ENCODE measurements around the gene CCBE1. TPM values are rescaled to one million over a fixed set of nuclear protein-coding genes. Genes with fewer than 3 reads are reported as not detected.

The CCBE1 gene
- total RNA-seq, 1 donor from 2014 or later = 1.8 TPM

DNA sequence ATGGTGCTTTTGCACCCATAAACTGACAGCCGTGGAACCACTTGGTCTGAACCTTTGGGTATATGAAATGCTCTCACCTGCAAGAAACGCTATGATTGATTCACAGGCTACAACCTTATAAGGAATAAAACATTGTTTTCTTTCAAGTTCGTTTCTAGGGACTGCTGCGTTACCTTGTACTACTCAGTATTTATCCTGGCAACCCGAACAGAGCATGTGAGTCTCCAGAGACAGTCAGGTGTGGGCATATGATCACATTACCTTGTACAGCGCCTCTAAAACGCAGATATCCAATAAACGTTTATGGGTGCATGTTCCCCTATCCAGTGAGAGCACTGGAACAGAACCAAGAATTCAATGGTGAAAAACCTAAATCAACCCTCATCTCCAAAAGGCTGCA lies 1.7 kb downstream of the CCBE1 start:
- H3K4me3 ChIP-seq (ENCODE audit: low read depth, low read length) = no peak overlapping the region
- DNase-seq (ENCODE audit: low read depth) = no peak

DNA sequence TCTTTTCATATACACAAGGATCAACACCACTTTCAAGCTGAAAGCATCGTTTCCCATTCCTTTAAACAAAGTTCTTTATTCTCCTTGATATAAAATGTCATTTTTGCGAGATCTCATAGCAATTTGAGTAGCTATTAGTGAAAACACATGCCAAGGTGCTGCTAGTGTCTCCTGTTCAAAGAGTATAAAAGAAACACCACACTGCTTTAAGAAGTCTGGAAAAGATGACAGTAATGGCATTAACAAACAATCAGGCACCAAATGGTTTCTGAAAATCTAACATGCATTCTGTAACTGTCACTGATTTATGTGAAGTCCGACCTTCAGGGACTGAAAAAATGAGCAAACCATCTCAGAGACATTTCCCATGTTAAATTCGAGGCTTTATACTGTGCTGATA lies 2.4 kb downstream of the CCBE1 start:
- DNase-seq (ENCODE audit: low read depth) = no peak
- H3K4me3 ChIP-seq (ENCODE audit: low read depth, low read length) = no peak overlapping the region
- TF ChIP-seq, protein P1, sequence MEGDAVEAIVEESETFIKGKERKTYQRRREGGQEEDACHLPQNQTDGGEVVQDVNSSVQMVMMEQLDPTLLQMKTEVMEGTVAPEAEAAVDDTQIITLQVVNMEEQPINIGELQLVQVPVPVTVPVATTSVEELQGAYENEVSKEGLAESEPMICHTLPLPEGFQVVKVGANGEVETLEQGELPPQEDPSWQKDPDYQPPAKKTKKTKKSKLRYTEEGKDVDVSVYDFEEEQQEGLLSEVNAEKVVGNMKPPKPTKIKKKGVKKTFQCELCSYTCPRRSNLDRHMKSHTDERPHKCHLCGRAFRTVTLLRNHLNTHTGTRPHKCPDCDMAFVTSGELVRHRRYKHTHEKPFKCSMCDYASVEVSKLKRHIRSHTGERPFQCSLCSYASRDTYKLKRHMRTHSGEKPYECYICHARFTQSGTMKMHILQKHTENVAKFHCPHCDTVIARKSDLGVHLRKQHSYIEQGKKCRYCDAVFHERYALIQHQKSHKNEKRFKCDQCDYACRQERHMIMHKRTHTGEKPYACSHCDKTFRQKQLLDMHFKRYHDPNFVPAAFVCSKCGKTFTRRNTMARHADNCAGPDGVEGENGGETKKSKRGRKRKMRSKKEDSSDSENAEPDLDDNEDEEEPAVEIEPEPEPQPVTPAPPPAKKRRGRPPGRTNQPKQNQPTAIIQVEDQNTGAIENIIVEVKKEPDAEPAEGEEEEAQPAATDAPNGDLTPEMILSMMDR (conservative IDR thresholded peaks at IDR 0.05; ENCODE audit: low read depth, low read length) = no peak

More for the DNA sequence above, 1.7 kb downstream of the CCBE1 start:
- TF ChIP-seq, protein P1 (conservative IDR thresholded peaks at IDR 0.05; ENCODE audit: low read depth, low read length) = no peak

DNA sequence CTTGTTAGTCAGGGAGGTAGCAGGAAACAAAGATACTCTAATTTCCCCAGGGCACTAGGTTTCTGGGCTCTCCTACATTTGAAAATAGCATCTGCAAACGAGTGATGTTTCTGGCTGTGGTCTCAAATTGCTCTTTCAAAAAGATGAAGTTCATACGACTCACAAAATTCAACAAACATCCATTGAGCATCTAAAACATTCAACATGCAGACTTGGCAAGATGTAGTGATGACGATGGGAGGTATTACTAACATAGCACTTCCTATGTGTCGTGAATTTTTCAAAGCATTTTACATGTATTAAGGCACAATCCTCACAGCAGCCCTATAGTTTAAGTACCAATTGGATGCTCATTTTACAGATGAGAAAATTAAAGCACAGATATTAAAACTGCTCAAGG lies 5.2 kb downstream of the CCBE1 start:
- TF ChIP-seq, protein P1 (conservative IDR thresholded peaks at IDR 0.05; ENCODE audit: low read depth, low read length) = no peak
- H3K4me3 ChIP-seq (ENCODE audit: low read depth, low read length) = no peak overlapping the region
- no peak for DNase-seq (ENCODE audit: low read depth)

DNA sequence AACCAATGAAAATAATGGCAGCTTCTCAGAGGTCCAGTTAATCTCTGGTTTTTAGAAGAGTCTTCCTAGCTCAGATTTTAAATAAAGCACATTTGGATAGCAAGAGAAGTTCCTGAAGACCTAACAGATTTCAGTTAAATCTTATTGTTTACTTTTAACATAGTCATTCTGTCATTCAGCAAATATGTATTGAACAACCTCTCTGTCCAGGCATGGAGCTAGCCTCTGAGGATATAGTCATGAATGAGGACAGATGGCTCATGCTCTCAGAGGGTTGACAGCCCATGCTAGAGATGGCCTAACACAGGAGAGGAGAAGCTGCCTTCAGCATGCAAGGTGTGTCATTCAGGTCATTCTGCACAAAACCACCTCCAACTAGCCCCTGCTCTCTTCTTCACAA lies 6.2 kb downstream of the CCBE1 start:
- H3K4me3 ChIP-seq (ENCODE audit: low read depth, low read length) = no peak overlapping the region
- no peak for DNase-seq (ENCODE audit: low read depth)
- TF ChIP-seq, protein P1 (conservative IDR thresholded peaks at IDR 0.05; ENCODE audit: low read depth, low read length) = no peak

DNA sequence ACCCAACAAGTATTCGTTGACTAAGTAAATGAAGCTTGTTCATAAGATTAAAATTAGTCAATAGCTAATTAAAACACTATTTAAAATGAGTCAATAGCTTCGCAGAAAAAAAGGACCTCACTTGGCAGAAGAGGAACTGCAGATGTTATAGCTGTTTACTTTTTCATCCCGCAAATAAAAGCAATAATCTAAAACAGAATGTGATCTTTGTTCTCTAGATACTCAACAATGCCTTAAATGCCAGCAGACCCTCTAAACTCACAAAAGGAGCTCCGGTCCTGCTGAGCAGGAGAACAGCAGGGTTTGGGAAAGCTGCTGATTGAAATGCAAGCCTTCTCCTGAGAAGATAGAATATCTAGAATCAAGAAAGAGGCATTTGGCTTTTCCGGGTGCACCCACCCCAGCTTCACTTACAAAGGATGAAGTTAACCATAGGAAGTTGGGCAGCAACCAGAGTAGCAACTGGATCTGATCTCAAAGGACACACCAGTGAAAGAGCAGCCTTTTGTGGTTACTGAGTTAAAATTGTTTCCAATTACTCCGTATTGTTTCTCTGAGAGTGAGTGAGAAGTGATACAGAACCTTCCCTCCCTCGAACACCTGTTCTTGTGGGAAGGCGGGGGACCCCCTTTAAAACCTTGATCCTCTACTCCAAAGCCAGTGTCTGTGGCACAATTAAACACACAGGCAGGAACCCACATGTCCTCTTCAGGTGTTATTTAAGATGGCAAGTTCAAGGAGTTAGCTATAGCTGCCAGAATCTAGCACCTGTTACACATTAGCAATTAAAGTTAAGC lies 6.8 kb downstream of the CCBE1 start:
- TF ChIP-seq, protein P1 (conservative IDR thresholded peaks at IDR 0.05; ENCODE audit: low read depth, low read length) = no peak
- DNase-seq (ENCODE audit: low read depth) = no peak
- no peak overlapping the region for H3K4me3 ChIP-seq (ENCODE audit: low read depth, low read length)

DNA sequence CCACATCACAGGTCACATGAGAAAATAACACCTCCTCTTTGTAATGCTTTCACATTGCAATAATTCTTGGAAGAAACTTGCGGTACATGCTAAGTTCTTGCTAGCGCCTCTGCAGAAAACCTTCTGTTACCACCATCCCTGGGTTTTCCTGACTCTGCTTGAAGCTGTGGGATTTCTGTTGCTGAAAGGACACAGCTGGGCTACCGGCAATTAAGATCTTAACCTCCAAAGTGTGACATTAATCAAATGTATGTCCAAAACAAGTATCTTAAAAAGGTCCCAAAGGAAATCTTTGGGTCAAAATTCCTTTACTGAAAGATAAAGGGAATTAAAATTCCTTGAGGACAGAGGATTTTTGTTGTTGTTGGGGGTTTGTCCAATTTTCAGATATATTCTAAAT lies 7.5 kb downstream of the CCBE1 start:
- no peak for DNase-seq (ENCODE audit: low read depth)
- TF ChIP-seq, protein P1 (conservative IDR thresholded peaks at IDR 0.05; ENCODE audit: low read depth, low read length) = no peak

DNA sequence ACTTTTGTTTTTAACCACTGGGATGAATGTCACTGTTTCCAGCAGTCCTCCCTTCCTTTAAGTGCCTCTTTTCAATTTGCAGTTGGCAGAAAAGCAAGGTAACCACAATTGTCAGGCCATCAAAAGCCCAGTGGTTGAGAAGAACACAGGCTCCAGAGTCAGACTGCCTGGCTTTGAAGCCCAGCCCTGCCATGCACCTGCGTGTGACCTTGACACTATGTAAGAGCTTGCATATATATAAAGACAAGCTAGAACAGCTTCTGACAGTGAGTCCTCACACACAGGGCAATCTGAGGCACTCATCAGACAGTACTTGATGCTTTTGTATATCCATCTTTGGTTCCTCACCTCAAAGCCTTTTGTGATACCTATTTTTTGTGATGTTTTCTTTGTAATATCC lies 11.0 kb downstream of the CCBE1 start:
- TF ChIP-seq, protein P1 (conservative IDR thresholded peaks at IDR 0.05; ENCODE audit: low read depth, low read length) = no peak
- H3K4me3 ChIP-seq (ENCODE audit: low read depth, low read length) = no peak overlapping the region
- no peak for DNase-seq (ENCODE audit: low read depth)

More for the DNA sequence above, 7.5 kb downstream of the CCBE1 start:
- no peak overlapping the region for H3K4me3 ChIP-seq (ENCODE audit: low read depth, low read length)

All from epithelial cell of proximal tubule (primary cell).